Hematopoietic multipotent progenitor cell treated with erythropoietin and hydrocortisone succinate and interleukin-3 and kit ligand, for 8 days (in vitro differentiated cells): Measurements from ENCODE around the gene FAM237A.

Experiments
- DNase-seq: peaks from one replicate; pipeline ENCODE4 v3.0.0-alpha.2; 2015

The FAM237A gene

DNA sequence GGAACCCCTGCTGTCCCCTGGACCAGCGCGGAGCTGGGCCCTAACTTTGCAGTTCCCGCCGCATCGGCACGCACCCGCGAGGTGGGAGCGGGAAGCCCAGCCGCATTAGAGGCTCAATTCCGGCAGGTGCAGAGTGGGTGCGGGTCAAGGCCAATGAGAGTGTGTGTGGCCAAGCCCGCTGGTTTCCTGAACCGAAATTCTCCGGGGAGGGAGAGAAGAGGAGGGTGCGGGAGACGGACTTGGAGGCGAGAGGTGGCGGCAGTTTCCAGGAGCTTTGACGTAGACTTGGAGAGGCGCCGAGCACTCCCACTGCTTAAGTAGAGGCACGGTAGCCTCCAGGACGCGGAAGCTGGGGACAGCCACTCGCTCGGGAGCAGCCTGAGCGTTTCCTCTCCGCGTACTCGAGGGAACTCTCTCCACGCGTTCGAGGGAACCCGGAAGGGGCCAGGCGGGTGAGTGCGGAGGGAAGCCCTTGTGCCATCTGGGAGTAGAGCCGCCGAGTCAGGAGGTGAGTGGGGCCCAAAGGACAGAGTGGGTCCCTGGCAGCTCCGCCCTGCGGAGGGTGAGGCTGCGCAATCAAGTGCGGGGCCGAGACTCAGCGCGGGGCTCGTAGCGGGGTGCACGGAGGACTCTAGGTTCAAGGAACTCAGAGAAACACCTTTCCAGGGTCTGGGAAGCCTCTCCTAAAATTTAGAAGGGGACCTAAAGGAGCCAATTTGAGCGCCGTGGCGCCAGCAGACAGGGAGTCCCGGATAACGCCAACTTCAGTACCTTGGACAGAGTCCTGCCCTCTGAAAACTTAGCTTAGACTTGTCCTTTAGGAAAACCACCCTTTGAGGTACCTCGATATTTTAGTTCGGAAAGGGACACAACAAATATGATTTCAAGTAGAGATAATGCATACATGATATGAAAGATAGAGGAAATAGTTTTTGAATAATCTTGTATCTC, at the start of gene FAM237A:
FAM237A (plus strand) TSS at position 413 of the 951 bp plus-strand sequence. CDS start 1,750 bp downstream, outside the sequence.
- peak; percentile 61 for DNase-seq

DNA sequence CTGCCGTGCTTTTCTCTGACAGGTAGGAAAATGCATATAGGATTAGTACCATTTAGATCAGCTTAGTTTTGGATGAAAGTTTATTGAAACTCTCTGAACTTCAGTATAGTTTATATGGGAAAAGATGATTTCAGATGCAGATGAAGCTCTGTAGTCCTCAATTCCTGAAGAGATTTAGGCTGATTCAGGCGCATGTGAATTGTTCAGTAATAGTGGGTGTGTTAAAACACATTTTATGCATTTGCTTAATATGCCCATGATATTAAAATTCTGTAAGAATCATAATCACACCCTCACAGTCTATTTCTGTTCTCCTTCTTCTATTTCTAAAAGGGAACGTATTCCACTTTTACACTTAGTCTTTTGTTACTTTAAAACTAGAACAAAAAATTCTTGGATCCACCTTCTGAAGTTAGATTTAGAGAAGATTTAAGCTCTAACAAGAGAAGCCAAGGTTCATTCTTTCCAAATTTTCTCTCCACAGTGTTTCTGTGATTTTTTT, 44.5 kb upstream of the FAM237A start:
- DNase-seq, result no peak

DNA sequence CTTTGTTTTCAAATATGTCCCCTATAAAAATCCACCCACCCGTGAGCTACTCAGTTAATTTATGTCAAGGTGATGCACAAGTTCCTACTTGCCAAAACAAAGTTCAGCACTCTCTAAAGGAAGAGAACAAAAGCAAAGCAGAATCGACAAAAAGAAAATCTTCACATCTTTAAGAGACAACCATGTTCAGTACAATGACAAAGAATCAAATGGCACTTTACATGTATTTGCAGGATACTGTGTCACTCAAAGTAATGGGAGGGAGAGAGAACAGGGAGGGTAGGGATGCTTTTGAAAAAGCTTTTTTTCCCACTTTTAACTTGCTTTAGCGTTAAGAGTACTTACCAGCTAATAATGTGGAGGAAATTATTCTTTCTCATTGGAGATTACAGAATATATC, 39.0 kb upstream of the FAM237A start:
- DNase-seq, result no peak

DNA sequence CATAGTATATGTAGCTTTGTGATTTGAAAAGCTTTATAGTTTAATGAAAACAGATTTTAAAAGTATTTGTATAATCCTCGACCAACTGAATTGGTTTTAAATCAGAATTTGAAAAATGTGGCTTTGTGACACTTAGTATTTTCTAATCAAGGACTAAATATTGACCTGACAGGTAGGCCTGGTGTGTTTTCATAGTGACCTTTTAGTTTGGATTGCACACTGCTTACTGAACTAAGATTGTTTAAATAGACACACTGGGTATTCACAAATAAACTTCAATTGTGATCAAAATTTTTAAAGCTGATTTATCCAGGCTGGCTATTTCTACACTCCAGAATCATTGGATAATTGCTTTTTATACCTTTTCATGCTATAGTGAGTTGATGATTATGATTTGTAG, 31.8 kb upstream of the FAM237A start:
- no peak for DNase-seq

DNA sequence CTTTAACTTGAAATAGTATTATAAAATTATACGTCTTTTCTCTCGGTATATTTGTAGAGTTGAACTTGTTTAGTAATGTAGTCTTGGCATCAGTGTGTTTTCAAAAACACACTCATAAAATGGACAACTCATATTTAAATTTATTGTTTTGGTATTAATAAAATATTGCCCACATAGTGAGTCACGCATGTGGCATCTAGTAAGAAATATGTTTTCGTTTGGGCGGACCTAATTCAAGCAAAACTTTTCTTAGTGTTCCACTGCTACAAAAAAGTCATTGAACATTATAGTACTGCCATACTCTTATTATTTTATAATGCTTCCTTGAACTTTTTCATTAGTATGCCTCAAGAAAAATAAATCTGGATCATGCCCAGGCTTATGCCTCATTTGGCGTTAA, 31.1 kb upstream of the FAM237A start:
- no peak for DNase-seq

DNA sequence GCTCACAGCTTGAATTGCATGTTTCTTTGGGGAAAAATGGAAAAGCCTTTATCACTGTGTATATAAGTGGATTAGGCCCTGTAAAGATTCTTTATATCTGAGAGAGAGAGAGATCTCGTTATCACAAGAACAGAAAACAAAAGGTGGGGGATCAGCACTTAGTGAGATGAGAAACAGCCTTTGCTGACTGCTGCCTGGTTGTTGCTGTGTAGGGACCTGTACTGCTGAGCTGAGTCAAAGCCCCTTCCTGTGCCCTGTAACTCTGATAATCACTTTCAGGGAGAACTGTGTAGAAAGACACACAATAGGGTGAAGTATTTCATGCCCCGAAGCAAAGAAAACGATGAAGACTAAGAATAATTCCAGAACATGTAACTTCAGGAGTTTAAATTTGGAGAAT, 30.6 kb upstream of the FAM237A start:
- DNase-seq, result no peak

DNA sequence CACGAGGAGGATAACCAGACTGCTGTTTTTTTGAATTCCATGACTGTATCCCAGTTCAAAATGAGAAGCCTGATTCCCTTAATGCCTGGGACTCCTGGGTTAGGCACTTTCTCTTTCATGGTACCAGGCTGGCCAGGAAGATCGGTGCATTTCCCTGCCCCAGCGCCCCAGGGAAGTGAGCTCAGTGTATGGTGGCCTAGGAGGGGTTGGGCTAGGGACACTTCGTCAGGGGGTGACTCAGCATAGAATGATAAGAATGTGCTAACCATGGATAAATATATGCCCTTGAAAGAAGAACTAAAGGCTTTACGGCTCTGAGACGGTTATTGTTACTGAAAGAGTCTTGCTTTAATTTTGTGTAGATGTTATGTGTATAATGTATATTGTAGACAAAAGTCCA, 27.5 kb upstream of the FAM237A start:
- no peak for DNase-seq

DNA sequence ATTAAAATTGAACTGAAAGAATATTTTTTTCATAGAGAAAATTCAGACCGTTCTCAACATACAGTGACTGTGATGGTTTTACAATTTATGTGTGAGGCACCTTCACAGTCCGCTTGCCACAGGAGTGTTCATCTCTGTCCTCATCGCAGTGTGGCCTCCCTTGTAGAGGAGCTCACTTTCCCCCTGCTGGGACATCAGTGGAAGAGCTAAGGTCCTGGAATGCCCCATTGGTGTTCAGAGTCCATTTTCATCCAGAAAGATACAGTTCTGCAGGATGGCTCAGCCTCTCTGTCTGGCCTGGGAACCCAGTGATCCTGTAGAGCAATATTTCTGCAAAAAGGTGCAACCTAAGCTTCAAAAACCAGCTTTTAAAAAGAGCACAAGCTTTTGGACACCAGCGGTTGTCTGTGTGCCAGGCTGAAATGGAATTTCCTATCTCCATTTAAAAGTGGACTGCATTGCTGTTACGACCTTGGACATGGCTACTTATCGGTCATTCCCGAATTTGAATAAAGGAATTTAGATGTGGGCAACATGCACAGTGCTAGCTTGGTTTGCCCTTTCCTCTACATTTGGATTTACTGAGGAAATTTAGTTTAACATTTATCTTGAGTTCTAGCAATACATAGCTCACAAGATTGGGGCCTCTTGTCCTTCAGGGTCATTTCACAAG, 26.7 kb upstream of the FAM237A start:
- no peak for DNase-seq

DNA sequence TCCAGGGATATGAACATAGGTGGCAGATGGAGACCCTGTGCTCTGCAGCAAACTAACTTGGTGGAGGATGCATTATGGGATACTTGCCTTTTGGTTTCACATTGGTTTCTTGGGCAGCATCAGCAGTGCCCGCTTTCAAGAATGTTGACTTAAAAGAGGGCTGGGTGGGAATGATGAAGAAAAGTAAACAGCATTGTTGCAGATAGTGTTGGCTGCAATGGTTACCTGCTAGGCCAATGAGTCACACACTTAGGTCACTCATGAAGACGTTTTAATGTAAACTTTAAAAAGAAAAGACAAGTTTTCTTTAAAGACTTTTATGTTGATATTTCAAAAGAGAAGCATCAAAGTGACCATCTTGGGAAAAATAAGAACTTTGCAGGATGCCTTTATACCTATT, 26.1 kb upstream of the FAM237A start:
- DNase-seq, result no peak

DNA sequence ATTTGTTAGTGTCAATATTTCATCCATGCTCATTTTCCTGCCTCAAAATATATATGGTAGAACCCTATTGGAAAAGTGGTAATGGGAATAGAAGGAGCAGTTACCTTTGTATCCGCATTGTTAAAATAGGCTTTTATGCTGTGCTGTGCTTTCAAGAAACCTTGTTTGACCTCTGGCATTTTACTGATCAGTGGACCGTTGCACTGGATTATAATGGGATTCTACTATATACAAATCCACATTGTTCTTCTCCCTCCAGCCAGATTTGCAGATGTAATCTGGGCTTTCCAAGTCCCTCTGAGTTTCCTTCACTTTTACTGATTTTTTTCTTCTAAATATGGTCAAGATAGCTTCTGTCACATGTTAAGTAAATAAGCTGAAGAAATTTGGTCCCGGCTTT, 23.3 kb upstream of the FAM237A start:
- no peak for DNase-seq

DNA sequence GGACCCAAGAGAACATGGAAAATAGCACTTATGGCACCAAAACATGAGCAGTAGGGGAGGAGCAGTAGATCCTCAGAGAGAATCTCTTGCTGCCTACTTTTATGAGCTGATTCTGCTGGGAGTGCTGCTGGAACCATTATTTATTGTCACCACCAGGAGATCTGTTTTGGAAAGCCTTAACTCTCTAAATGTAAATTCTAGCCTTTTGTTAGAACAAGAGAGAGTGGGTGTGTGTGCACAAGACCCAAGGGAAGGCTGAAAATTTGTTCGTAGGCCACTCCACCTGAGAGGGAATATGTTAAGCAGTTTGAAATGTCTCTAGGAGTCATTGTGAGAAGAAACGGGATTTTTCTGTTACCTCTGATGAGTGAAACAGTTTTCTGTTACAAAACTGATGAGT, 16.2 kb upstream of the FAM237A start:
- DNase-seq, result no peak

DNA sequence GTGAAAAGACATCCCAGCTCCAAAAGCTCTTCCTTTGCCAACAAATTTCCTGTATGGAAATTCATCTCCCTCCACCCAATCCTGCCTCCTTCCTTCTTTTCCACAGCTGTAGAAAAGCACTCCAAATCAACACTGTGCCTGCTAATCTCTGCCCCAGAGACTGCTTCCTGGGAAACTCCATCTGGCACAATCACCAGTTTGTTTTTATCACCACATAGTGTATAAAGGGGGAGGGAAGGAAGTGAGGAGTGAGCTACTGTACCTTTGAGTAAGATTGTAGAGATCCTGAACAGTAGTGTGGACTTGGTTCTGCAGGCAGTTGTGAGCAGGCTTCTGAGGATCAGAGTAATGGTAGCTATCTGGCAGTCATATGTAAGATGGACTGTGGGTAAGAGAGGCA, 14.7 kb upstream of the FAM237A start:
- DNase-seq, result no peak

DNA sequence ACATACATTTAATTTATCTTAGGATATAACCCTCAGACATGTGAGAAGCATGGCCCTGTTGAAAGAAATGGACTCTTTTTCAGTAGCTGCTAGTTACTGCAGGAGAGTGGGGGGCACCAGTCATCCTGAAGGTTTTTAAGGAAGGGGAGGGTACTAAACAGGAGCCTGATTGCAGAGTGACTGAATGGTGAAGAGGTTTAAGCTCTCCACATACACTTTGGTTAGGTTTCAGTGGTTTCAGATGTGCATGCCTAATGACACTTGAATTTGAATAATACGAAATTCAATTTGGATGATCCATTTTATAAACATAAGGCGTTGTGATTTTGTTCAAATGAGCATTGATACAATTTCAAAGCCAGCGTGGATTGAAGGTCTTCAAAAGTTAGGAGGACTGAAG, 10.9 kb upstream of the FAM237A start:
- no peak for DNase-seq

DNA sequence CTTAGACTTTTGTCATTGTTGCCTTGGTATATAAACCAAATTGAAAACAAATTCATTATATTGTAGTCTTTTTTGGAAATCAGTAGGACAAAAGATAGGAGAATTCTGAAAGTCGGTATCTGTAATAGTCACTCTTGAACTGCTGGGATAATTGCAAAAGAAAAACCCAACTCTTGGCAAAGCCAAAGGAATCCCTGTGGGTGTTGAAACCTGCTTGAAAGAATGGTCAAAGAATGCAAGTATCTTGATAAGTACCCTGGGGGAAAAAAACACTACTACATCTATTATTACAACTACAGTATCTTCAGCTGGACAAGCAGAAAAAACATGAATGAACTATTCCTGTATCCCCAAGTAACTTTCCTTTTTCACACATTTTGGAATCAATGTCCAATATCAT, 7.3 kb upstream of the FAM237A start:
- no peak for DNase-seq

DNA sequence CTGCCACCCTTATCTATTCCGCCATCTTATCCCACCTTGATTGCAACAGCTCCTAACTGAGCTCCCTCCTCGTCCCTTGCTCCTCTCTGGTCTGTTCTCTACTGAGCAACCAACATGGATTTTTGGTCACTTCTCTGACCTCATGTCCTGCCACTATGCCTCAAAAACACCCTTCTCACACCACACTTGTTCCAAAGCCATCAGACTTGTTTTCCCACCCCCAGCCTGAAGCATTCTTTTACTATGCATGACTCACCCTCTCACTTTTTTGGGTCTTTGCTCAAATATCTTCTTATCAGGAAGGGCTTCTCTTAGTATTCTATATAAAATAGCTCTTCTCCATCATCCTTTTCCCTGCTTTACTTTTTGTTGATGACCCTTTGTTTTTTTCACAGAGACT, 2.7 kb upstream of the FAM237A start:
- no peak for DNase-seq

DNA sequence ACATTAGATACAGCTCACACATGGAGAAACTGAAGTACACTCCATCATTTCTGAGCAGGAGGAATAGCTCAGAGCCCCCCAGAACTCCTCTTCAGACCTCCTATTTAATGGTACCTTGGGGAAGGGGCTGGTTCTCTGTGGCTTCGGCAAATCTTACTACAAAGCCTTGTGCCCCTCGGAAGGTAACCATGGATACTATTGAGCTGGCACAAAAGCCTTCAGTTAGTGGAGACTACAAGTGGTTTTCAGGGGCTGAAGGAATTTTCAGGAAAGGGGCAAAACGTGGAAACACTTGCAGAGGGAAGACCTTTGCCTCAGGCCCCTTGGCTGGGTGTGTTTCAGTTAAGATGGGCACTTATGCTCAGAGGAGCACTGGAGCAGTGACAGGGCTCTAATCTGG, 1.1 kb upstream of the FAM237A start:
- no peak for DNase-seq

DNA sequence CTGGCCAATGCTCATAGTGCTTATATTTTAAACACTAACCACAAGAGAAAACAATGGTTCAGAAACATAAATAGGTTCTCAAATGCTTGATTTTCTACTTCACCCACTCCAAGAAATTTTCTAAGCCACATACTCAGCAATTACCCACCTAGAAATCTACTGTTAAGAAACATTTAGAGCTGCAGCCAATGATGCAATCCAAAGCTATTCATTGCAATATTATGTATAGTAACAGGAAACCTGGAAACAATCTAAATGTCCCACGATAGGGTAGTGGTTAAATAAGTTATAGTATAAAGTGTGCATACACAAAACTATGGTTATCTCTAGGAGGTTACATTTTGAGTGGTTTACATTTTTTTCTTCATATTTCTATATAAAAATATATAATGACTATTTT, 5.7 kb downstream of the FAM237A start:
- DNase-seq, result no peak

DNA sequence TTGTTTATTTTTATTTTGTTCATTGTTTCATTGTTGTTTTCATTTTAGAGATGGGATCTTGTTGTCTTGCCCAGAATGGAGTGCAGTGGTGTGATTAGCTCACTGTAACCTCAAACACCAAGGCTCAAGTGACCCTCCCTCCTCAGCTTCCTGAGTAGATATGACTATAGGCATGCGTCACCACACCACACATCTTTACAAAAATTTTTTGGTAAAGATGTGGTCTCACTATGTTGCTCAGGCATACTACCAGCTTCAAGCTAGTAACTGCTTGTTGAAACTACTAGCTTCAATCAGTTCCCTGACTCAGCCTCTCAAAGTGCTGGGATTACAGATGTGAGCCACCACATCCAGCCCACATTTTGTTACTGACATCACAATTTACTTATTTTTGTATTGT, 14.8 kb downstream of the FAM237A start:
- DNase-seq, result no peak

DNA sequence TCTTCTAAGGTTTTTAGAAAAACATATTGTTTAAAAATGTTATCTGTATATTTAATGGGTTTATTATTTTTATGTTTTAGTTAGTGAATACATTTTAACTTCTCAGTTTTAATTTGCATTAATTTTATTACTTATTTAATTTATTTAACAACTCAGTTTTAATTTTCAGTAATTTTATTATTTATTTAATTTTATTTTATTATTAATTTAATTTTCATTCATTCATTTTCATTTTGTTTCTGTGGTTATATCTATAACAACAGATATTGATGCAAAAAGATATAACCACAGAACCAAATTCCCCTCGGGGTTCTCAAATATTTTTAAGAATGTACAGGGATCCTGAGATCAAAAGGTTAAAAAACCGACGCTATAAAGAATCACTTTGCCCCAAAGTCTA, 23.0 kb downstream of the FAM237A start:
- no peak for DNase-seq

DNA sequence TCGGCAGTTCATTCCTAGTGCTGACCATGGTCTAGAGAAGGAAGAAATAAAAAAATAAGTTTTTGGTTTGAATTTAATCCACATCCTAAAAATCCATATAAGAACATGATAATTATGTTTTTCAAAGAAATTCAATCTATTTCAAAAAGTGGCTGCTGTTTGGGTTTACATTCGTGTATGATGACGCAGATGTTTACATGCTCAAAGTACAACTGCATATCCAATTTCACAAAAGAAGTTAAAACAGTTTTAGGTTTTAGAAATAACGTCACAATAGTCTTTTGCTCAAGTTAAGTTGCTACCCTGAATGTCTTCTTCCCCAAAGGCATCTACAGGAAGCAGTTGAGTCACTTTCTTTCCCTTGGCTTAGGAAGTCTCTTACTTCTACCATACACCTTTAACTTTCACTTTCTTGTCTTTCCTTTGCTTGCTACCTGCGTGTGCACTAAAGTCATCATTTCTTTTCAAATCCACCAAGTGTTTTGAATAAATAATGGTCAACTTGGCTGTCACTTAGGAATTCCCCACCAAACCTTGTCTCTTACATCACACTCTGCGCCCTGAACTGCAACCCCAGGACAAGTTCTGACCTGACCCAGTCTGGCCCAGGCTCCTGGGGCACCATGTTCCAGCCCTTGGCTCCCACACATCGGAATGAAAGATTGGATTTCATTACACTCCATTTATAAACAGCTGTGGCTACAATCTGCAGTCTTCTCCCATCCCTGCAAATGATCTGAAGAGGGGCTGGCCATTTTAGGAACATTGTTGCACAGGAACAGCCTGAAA, 28.4 kb downstream of the FAM237A start:
- DNase-seq, result no peak

DNA sequence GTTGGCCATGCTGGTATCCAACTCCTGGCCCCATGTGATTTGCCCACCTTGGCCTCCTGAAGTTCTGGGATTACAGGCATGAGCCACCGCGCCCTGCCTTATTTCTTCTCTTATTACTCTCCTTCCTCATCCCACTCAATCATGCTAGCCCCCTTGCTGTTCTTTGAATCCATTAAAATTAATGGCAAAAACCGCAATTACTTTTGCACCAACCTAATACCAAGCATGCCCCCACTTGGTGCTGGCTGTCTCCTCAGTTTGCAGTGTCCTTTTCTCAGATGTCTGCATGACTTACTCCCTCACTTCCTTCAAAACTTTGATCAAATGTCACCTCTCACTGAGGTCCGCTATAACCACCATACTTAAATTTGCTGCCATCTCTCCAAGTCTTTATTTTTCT, 41.3 kb downstream of the FAM237A start:
- no peak for DNase-seq

DNA sequence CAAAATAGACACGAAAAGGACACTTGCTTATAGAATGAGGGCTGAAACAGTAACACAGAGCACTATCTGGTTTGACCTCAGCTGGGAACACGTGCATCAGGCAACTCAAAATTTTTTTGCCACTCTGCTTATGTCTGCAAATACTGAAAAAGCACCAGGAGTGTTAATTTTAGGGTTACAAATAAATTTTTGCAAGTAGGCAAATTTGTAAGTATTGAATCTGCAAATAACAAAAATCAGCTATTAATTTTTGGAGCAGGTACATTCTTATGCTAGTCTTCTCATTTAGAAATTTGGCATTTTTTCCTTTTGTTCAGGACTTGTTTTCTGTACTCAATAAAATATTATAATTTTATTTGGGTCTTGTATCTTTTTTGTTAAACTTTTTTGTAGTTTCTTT, 46.2 kb downstream of the FAM237A start:
- DNase-seq, result no peak

DNA sequence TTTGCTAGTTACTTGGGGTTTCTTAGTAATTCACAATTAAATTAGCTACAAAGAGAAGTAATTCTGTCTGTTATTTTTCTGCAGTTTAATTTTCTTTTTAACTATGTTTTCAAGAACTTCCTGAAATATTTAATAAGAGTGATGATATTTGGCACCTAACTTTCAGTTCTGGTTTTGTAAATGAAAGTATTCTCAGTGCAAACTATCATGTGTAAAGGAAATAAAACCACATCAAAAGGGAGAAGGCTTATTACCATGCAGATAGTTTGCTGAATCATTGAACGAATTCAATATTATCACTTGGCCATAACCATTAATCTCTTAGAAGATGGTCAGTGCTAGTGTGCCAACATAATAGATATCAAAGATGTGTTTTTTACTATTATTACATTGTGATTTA, 46.7 kb downstream of the FAM237A start:
- peak; percentile 6 for DNase-seq
